Measurements from ENCODE around the gene PPP2CA.
"Not testable (repeated sequence)": the region's sequence is repeated elsewhere in the genome, so short reads cannot be mapped to it uniquely, and the experiment has no call there.

The PPP2CA gene

DNA sequence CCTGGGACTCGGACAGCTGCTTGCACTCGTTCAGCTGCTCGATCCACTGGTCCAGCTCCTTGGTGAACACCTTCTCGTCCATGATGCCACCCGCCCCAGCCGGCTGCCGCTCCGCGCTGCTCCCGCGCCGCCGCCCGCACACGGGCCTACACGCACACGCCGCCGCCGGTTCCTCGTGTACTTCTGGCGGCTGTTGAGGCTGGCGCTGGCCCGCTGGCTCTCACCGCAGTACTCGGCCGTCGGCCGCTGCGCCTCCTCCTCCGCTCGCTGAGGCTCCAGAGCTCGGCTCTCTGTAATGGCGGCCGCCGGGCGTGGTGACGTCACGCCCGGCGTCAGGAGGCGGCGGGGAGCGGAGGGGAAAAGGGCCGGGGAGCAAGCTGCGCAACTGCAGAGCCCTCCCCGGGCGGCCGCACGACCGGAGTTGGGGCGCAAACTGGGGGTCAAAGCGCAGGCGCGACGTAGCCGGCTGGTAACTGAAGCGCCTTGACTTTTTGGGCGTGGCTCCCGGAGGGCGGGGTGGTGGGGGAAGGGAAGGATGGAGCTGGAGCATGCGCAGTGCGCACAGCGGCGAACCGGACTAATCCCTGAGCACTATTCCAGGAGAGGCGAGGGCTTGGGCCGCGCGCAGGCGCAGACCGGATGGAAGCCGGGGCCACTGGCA, at the start of gene PPP2CA:
Gene PPP2CA (minus strand): TSS at position 294 of the 661 bp plus-strand sequence. CDS start 212 bp downstream, at position 82.
- peak; percentile 98 for DNase-seq

DNA sequence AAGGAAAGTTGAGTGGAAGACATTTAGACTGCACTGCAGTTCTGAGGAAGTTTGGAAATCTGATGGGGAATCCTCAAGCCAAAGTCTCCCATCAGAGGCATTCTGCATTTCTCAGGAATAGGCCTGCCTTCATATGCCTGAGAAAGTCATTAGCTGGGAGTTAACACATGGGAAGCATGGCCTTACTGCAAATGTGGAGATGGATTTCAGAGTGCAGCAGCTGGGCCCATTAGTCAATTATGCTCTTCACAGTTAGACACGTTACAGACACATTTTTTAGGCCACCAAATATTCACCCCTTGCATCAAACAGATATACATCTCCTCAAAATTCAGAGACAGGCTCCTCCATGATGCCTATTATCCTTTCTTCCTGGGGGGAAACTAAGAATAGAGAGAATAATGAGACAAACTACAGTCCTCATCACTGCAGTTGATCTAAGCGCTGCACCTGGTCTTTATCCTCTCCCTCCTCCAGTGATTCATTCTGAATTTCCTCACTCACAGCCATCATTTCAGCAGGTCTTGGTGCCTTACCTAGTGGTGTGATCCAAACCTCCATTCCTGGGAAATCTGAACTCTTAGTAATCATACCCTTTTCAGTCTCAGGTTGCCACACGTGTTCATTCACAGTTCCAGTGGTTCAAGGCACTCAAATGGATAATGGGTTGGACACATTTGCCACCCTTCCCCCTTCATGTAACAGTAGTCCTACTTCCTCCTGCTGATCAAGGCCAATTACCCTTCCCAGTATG, 47.9 kb upstream of the PPP2CA start:
- DNase-seq = no peak

DNA sequence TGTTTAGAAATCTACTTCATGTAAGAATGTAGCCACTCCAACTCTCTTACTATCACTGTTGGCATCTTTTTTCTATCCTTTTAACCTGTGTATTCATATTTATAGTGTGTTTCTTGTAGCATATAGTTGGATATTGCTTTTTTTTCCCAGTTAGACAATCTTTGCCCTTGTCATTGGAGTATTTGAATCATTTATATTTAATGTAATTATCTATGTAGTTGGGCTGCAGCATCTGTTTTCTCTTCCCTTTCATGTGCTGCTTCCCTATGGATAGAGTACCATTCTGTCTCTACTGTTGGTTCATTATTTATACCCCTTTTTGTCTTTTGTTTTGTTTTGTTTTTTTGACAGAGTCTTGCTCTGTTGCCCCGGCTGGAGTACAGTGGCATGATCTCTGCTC, 45.2 kb upstream of the PPP2CA start:
- no peak for DNase-seq

DNA sequence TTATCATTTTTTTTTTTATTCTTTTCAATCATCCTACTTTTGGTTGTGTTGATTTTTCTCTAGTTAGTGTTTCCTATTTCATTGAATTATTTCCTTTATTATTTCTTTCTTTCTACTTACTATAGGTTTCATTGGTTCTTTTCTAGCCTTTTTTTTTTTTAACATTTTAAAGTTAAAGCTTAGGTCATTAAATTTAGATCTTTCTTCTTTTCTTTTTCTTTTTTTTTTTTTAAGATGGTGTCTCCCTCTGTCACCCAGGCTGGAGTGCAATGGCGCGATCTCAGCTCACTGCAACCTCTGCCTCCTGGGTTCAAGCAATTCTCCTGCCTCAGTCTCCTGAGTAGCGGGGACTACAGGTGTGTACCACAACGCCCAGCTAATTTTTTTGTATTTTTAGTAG, 43.0 kb upstream of the PPP2CA start:
- DNase-seq = no peak

DNA sequence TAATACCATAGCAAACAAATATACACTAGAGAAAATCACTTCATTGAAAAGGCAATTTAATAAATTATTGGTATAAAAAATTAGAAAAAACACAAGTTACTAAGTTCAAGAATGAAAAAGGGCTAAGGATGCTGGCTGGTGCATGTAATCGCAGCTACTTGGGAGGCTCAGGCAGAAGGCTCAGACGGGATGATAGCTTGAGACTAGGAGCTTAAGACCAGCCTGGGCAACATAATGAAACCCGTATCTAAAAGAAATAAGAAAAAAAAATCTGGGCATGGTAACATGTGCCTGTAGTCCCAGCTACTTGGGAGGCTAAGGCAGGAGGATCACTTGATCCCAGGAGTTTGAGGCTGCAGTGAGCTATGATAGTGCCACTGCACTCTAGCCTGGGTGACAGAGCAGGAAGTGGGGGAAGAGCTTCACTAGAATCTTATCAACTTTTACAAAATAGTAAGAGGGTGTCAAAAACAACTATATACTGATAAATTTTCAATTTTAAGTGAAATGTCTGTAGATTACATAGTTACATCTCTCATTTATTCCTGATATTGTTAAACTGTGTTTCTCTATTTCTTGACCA, 42.2 kb upstream of the PPP2CA start:
- no peak for DNase-seq

DNA sequence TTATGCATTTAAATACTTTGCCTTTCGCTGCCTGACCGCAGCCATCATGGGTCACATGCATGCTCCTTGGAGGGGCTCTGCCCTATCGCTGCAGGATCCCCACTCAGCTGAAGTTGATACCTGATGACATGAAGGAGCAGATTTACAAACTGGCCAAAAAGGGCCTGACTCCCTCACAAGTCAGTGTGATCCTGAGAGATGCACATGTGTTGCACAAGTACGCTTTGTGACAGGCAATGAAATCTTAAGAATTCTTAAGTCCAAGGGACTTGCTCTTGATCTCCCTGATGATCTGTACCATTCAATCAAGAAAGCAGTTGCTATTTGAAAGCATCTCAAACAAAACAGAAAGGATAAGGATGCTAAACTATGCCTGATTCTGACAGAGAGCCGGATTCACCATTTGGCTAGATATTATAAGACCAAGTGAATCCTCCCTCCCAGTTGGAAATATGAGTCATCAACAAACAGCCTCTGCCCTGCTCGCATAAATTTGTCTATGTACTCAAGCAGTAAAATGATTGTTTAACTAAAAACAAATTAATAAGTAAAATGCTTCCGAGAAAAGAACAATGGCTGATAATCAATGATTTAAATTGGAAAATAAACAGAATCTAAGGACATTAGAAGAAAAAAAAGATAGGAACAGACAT, 41.6 kb upstream of the PPP2CA start:
- DNase-seq = no peak

DNA sequence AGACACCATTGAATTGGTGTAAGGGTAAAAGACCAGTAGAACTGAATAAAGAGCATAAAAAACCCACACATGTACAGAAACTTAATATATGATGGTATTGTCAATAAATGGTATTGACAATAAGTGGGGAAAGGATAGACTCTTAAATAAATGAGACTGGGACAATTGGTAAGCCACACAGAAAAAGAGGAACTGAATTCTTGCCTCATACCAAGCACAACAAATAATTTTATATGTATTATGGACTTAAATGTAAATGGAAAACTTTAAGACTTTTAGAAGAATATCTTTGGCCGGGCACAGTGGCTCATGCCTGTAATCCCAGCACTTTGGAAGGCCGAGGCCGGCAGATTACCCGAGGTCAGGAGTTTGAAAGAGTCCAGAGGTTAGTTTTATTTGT, 37.9 kb upstream of the PPP2CA start:
- no peak for DNase-seq

DNA sequence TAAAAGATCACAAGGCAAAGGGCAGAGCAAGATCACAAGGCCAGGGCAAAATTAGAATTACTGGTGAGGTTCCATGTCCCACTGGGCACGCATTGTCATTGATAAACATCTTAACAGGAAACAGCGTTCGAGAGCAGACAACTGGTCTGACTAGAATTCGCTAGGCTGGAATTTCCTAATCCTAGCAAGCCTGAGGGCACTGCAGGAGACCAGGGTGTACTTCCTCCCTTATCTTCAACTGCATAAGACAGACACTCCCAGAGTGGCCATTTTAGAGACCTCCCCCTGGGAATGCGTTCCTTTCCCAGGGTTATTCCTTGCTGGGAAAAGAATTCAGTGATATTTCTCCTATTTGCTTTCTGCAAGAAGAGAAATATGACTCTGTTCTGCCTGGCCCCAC, 36.8 kb upstream of the PPP2CA start:
- DNase-seq = not testable (repeated sequence)

DNA sequence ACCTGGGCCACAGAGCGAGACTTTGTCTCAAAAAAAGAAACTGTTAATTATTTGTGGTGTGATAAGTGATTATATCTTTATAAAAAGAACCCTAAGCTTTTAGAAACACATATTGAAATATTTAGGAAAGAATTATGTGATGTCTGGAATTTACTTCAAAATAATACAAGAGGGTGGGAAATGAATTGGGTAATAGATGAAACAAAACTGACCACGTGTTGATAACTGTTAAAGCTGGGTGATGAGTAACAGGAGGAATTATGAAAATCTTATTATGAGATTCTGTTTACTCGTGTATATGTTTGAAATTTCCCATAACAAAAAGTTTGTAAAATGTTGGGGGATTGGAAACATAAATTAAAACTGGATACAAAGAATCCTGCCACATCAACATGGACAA, 33.0 kb upstream of the PPP2CA start:
- no peak for DNase-seq

DNA sequence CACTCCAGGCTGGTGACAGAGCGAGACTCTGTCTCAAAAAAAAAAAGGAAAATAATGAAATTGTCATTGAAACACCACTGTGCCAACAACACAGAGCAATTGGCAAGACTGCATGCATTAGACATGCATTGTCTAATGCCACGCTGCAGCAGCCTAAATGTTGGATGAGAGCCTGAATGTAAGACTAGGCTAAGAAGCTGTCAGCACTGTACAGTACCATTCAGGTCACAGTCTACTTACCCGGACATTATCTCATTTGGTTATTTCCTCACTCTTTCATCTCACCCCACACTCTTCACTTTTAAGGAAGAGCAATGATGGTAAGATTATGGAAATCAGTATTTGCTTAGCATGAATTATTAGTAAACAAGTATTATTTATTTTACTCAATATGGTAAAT, 31.3 kb upstream of the PPP2CA start:
- no peak for DNase-seq

DNA sequence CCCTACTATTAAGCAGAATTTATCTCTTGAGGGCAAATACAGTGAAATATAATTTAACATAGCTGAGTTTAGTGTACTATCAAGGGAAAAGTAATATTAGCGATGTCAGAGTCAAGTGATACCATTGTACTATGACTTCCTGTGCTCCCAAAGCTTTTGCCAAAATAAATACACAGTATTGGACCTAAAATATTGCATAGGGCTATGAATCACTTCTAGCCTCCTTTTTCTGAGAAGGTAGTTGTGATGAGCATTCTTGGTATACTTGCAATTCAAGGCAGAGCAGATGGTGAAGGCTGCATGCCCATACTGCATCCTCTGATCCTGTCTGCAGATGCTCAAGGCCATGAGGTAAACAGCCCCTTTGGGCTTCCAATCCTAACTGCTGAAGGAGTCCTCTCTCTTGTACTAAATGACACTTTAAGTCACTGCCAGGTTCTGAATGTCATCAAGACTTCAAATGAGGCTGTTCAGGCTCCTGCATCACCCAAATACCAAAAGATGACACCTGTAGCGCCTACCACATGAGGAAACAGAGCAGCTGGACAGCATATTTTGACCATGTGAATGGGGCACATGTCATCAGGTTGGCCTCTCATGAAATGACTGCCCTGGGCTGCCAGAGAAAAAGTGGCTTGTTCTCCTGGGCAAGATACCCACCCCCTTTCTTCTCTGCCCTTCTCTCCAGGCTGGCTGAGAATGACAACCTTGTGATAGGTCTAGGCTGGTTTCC, 29.7 kb upstream of the PPP2CA start:
- no peak for DNase-seq

DNA sequence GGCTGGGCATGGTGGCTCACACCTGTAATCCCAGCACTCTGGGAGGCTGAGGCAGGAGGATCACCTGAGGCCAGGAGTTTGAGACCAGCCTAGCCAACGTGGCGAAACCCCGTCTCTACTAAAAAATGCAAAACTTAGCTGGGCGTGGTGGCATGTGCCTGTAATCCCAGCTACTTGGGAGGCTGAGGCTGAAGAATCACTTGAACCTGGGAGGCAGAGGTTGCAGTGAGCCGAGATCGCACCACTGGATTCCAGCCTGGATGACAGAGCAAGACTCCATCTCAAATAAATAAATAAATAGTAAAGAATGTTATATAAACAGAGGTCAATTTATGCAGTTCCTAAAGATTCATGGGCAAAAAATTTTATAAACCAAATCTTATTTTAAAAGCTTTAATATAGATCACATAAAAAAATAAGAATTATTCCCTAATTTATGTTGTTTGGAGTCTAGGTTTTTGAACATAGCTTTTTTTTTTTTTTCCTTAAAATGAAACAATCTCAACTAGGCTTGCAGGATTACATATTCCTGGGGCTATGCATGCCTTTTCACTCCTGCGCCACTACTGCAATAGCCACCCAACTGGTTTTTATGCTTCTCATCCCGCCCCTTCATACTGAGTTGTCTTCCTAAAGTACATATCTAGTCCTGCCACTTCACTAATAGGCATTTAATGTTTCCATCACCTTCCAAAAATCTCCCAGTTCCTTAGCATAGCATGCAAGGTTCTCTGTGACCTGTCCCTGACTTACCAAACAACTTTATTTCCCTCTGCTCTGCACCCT, 27.7 kb upstream of the PPP2CA start:
- DNase-seq = not testable (repeated sequence)

DNA sequence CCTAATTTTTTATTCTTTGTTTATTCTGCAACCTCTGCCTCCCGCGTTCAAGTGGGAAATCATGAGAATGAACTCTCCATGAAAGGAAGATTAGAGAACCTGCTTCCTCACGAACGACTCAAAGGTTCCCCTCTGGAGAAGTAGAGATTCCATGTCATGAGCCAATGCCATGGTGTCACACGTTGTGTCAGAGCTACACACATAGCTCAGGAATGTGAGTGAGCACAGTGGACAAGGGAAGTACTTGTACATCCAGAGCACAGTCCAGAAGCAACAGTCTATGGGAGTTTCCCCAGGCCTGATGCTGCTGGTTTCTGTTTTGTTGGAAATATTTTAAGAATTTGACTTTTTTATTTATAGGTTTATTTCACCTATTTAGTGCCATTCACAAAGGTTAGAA, 26.8 kb upstream of the PPP2CA start:
- no peak for DNase-seq

DNA sequence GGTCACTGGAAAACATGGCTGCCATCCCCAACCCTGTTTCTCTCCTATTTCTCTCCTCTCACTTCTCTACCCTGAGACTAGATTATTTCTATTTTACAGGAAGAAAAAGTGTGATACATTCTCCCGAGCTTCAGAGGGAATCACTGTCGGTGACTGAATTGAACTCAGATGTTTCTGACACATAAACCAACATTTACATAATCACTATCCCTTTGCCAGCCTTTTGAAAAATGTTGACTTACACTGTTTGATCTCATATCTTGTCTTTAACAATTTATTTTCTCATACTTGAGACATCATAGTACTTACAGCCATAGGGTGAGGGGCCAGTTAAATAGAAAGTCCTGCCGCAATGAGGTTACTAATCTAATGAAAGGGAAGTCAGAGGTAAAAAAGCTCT, 25.1 kb upstream of the PPP2CA start:
- DNase-seq = no peak

DNA sequence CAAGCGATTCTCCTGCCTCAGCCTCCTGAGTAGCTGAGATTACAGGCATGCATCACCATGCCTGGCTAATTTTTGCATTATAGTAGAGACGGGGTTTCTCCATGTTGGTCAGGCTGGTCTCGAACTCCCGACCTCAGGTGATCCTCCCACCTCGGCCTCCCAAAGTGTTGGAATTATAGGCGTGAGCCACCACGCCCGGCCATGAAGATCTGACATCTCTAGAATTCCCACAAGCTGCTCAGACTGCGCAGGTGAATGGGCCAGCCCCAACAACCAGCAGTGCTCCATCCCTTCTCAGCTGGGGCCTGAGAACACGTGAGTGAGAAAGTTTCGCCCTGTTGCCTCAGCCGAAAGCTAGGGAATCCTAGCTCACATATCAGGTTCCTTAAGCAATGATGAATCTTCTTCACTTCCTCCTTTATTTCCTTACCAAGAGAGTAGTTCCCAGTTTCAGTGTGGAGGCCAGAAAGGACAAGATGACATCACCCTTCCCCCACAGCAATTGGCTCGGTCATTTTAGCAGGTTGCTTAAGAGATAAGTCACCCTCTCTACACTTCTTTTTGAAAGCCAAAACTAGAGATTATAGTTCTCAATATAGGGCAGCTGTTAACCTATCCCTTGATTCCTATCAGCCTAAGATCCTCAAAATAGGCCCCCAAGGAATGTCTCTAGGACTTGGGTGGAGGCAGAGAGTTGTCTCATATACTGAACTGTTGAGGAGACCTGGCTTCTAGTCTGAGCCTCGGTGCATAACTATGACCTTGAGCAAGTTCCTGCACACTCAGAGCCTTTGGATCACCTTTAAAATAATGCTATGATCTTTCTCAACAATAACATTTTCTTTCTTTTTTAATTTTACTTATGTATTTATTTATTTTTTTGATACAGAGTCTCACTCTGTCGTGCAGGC, 23.9 kb upstream of the PPP2CA start:
- DNase-seq = no peak

DNA sequence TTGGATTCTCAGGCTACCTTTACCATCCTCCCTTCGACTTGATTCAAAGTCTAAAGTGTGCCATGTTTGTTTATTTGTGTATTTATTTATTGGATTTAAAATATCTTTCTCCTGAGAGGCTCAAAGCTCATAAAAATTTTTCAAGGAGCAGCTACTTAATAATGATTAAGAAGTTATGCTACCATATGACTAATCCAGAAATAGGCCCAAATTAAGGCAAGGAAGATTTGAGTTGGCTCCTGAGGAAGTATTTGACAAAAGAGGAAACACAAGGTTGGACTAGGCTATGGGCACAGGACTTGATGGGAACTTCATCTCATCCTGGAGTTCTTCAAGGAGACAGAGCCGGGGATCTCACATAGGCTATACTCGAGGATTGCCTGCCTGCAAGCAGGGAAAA, 22.4 kb upstream of the PPP2CA start:
- DNase-seq = no peak

DNA sequence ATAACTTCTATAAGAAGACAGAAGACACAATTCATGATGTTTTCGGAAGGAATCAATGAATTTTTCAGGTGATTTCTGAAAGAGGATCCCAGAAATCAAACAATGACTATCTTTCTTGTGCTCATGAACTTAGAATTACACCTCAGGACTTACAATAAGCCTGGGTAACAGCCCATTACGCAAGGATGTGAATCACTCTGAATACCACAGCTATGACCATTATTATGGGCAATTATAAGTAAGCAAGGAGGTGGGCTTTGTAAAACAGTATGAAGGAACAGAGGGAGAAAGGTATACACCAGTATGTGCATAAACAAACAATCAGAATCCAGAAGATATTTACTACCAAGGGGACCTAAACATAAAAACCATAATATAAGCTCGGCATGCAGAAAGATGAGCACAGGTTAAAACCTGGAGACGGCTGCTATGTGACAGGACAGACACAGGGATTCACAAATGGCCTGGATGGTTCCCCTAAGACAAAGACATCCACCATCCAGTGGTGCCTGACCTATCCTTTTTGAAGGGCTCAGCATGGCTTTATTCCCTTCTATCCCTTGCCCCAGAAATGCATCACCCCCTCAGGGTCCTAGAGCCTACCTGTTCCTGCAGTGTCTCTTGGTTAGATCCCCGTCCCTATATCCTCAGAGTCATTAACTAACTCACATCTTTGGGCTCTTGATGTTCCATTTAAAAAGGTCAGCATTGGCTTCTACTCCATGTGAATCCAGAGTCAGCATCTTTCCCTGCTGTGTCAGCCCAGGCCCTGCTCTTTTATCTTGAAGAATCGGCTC, 21.8 kb upstream of the PPP2CA start:
- no peak for DNase-seq

DNA sequence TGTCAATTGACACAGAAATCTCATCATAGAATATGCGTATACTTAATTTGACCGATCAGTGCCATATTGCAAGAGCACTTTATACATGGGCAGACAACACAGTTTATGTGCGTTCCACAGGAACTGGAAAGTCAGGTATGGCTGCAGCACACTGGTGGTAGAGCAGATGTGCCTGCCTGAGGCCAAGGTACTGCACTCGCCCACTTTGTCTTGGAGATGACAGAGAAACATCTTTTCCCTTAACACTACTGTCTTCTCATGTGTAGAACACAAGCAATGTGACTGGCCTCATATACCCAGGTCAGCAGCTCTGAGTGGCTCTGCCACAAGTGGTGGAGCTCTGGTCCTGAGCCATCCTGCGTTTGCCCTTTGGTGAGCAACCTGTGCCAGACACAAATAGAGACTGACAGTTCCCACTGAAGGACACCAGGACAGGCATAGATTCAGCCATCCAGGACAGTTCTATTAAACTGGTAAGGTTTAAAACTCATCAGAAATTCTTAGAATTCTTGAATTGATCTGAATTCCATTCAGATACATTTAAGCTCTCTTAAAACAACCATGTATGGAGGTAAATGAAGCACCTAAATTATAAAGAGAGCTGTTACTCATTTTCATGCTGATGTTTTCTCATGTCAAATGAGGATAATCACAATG, 21.0 kb upstream of the PPP2CA start:
- no peak for DNase-seq

DNA sequence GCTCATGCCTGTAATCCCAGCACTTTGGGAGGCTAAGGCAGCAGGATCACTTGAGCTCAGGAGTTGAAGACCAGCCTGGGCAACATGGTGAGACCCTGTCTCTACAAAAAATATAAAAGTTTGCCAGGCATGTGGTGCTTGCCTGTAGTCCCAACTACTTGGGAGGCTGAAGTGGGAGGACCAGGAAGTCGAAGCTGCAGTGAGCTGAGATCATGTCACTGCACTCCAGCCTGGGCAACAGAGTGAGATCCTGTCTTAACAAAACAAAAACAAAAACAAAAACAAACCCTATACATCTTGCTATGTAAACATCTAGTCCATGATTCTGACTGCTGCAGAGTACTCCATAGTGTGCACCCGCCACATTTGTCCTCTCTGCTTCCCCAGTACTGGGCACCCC, 19.8 kb upstream of the PPP2CA start:
- no peak for DNase-seq

DNA sequence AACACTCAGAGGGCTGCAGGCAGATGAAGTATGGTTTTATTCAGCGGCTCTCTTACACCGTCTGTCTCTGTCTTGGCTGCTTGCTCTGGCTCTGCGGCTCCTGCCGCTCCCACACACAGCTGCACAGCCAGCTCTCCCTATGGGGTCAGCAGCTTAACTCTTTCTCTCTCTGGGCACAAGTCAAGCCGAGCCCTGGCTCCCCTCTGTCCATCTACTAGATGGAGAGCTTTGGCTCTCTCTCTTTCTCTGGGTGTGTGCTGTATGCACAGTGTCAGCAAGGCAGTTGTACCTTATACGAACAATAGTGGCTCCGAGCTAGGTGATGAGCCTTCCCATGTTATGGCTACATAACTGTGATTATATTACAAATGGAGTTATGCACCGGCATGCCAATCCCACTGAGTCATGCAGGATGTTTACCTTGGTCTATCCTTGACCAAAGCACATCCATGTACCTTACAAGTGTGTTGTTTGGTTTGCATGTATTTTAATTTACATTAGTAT, 19.3 kb upstream of the PPP2CA start:
- no peak for DNase-seq
